HT1080 (cell line): ENCODE results near the gene POLR2M. TPM values are rescaled to one million over a fixed set of nuclear protein-coding genes. Genes with fewer than 3 reads are reported as not detected.

Experiments used
- DNase-seq: peaks from one replicate; pipeline ENCODE4 v3.0.0-alpha.2; 2015; ENCODE audit warnings: low read depth
- total RNA-seq: library from RNA; depleted of rRNA; stranded (reverse); fragments of >200 nt; shearing (Covaris generic); gene quantifications from 2 replicates; pipeline ENCODE4 v1.2.3, GENCODE V29; 2014; rRNA removed

Gene POLR2M
- total RNA-seq, 1 experiment from 2014 or later = 253 TPM

- DNase-seq = no peak
These were observed 32.3 kb downstream of the POLR2M start for GRCh38 chr15:57738734-57739237.

DNA sequence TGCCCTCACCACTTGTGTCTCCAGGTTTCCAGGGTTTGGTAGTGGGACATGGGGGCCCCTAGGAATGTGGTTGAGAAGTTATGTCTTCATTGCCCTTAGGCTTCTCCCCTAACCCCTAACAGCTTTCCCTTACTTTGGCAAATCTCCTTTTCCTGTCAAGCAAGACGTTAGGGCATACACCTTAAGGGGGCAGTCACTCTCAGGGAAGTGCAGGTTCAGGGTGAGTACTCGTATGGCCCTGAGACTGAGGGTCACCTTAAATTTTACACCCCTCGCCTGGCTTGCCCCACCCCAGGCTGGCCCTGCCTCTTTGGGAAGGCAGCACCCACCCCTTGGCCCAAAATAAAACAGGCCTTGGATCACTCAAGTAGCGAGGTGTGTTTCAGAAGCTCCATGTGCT is 33.5 kb downstream of the POLR2M start:
- DNase-seq = no peak

- no peak for DNase-seq
These were observed 34.6 kb downstream of the POLR2M start for GRCh38 chr15:57741089-57741488.

DNA sequence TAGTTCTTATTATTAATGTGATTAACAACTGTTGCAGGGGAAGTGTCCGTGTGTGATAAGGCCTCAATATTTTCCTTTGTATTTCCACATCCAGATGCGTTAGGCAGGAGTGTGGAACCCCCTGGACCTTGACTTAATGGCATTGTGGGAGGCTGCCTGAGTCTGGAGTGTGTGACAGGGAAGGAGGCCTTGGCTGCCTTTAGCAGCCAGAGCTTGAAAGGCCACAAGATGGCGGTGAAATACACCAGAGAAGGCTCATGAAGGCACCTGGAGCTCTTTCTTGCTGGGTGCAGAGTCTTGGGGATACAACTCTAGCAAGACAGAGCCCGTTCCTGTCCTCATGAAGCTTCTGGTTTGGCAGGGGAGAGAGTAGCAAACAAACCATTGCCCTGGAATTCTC is 36.9 kb downstream of the POLR2M start:
- peak; percentile 19 for DNase-seq

GRCh38 chr15:57746786-57747185 is 40.3 kb downstream of the POLR2M start:
- DNase-seq = no peak

DNA sequence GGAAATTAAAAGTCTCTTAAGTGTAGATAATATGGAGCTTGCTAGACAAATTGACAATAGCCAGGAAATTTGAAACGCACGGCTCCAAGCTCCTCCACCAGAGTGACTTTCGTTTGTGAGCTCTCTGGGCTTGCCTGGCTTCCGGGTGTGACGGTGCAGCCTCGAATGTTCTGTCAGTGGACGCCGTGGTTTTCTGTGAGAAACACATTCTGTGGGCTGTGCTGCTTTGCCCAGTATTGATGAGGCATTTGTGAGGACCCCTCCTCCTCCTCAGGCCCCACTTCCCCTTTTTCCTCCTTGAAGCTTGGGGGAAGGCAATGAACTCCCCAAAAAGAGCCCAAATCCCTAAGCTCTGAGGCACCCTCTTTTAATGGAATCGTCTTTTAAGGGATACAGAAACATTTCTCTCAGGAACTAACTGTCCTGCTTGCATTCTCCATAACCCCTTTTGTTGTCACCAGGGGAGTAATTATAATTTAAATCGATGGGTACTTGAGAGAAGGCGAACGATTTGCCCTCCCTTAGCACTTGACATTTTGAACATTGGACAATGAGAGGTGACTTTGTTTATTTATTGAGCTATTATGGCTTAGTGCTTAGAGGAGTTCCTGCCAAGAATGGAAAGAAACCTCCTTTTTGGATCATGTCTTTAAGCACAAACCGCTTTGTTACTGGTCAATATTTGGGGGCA is 40.8 kb downstream of the POLR2M start:
- DNase-seq = no peak

DNA sequence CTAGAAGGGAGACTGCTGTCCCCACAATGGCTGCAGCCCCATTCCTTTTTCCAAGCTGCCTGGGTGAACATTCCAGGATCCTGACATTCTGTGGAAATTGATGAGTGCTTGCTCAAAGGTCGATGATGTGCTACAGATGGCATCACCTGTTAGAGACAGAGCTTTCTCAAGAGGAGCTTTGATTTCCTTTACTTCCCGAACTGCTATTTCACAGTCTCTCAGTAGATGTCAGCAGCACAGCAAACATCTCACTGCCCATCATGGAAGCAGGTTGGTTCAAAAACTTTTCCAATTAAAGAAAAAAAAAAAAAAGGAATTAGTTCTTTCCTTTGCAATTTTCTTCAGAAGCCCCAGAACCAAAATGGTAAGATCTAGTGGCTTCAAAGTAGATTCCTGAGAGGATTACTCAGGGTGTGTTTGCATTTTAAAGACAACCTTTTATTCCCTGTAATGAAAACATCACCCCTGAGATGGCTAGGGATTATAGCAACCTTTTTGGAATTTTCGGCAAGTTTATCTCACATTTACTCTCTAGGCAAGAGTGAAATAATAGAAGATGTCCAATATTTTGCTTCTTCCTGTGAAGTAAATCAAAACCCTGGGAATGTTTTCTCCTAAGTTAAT is 44.8 kb downstream of the POLR2M start:
- peak; percentile 34 for DNase-seq

DNA sequence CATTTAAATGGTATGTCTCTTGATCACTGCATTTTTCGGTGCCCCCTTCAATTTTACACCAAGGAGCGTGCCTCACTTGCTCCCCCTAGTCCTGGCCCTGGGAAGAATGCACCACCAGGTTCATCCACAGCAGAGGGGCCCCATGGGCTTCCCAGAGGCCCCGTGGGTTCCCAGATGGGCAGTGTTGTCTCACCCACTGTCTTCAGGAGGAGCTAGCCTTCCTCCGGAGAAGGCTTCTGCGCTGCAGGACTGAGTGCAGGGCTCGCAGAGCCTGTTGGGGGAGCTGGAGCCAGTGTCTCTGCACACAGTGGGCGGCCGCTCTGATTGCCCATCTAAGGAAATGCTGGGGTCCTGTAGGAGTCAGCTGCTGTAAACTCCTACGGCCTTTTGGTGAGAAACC is 45.9 kb downstream of the POLR2M start:
- no peak for DNase-seq

DNA sequence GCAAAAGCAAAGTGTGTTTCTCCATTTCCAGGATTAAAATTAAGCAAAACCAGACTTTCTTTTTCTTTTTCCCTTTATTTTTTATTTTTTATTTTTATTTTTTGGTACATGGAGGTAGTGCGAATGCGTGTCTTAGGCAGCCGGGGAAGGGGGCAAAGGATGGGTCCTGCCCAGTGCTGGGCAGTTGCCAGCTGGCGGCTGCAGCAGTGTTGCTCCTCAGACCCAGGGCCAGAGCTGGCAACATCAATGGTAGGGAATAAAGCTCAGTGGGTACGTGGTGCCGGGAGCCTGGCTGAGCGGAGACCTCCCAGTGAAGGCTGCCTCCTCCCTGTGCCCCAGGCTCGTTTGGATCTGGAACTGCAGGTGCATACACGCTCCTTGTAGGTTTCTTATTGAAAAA is 46.3 kb downstream of the POLR2M start:
- DNase-seq = no peak

DNA sequence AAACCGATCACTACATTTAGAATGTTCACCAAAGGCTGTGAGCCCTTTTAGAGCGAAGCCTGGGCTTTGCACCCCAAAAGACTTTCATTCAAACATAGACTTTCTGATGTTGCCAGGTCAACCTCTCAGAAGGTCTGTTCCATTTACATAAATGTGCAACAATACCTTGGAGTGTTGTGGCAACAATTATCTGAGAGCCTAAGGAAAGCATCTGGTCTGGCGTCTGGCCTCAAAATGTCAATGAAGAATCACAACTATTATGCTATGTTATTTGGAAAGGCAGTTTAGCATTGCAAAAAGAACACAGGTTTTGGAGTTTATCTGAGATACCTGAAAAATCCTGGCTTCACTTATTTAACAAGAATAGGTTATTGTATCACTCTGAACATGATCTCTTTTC is 50.0 kb downstream of the POLR2M start:
- DNase-seq = no peak

GRCh38 chr15:57758560-57758959 is 52.0 kb downstream of the POLR2M start:
- DNase-seq = no peak

- no peak for DNase-seq
These were observed 55.0 kb downstream of the POLR2M start for GRCh38 chr15:57761562-57761961.

DNA sequence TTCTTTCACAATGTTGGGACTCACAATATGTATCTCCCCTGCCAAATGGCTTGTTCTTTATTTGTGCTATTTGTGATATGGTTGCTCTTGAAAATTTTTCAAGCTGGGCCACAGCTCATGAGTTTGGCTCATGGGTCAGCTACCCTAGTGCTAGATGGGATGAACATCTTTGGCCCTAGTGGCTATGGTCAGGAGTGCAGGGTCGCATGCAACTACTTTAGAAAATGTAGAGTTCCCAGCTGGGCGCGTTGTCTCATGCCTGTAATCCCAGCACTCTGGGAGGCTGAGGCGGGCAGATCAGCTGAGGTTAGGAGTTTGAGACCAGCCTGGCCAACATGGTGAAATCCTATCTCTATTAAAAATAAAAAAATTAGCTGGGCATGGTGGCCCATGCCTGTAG is 55.8 kb downstream of the POLR2M start:
- DNase-seq = no peak

GRCh38 chr15:57763176-57763964 is 56.9 kb downstream of the POLR2M start:
- DNase-seq = no peak

Other genes with a start within 250 kb of the POLR2M start
- gene MYZAP, start 114.8 kb upstream of the POLR2M start, total RNA-seq = 1.8 and 2.1 TPM in 2 replicates